PC-3 (cell line): ENCODE results near the gene TRPM2.

ENCODE experiments used
- CTCF ChIP-seq: fragments of 300-600 bp; sonication (generic); conservative IDR thresholded peaks from 2 replicates; pipeline ENCODE4 v1.5.1; 2017; ENCODE audit warnings: antibody characterized with exemption, low read depth, mild to moderate bottlenecking, low read length
- EZH2 ChIP-seq: fragments of 300-600 bp; sonication (generic); IDR thresholded peaks from one replicate; pipeline ENCODE4 v1.6.1; 2017; ENCODE audit warnings: antibody characterized with exemption, mild to moderate bottlenecking, low read length; ENCODE audit not compliant: unreplicated experiment

- TF ChIP-seq CTCF (no peak), EZH2 (no peak)
These were observed 61.1 kb downstream of the TRPM2 start for GRCh38 chr21:44414291-44415072.
